HEK293 (cell line): ENCODE results near the gene HOXB7.
A peak's percentile ranks its signal among the peaks of the same experiment; 100 is the strongest.

ENCODE experiments used
- CTCF ChIA-PET: fragments of 350-600 bp; formaldehyde crosslinking; extraction: SDS; loops from one replicate; lab custom pipeline; 2021; ENCODE audit warnings: antibody characterized with exemption; lab: Yijun Ruan, JAX
- POLR2A ChIA-PET: fragments of 300-600 bp; formaldehyde crosslinking; extraction: SDS; loops from one replicate; lab custom pipeline; 2020; ENCODE audit warnings: antibody characterized with exemption, inconsistent platforms; lab: Yijun Ruan, JAX
- H3K27ac ChIP-seq: fragments of 200-500 bp; sonication (Bioruptor generic); 2 replicates; pipeline ENCODE4 v1.5.1; 2014; ENCODE audit warnings: low read depth, low read length, control low read depth, inconsistent platforms; ENCODE audit errors: extremely low read depth
- H3K36me3 ChIP-seq, 2 experiments: fragments of 200-500 bp in 1 of 2; sonication (Bioruptor generic) in 1 of 2; 1 replicate in 1 of 2; 2 replicates in 1 of 2; pipeline ENCODE4 v1.5.1; 2014 to 2017; ENCODE audit warnings: inconsistent platforms in 2 of 2, low read length in 2 of 2; ENCODE audit not compliant: control insufficient read depth in 2 of 2, insufficient read depth in 1 of 2
- H3K4me1 ChIP-seq: fragments of 200-500 bp; sonication (Bioruptor generic); 2 replicates; pipeline ENCODE4 v1.5.1; 2014; ENCODE audit warnings: mild to moderate bottlenecking, low read length, inconsistent platforms; ENCODE audit not compliant: control insufficient read depth, insufficient read depth
- H3K4me3 ChIP-seq: 2 replicates; pipeline ENCODE4 v1.5.1; 2011; ENCODE audit warnings: low read depth, mild to moderate bottlenecking, control low read depth, low read length, moderate library complexity
- H3K9me3 ChIP-seq: fragments of 200-500 bp; sonication (Bioruptor generic); 2 replicates; pipeline ENCODE4 v1.5.1; 2014; ENCODE audit warnings: low read depth, low read length, inconsistent platforms; ENCODE audit not compliant: control insufficient read depth, insufficient read depth
- GFI1B ChIP-seq: fragments of 450-650 bp; formaldehyde crosslinking; IDR thresholded peaks from 2 replicates; pipeline ENCODE4 v1.5.1; 2016; ENCODE audit warnings: missing biosample characterization, missing genetic modification characterization
- KLF10 ChIP-seq: fragments of 450-650 bp; IDR thresholded peaks from 2 replicates; pipeline ENCODE4 v1.5.1; 2018; ENCODE audit warnings: missing biosample characterization, mild to moderate bottlenecking, missing genetic modification characterization
- KLF7 ChIP-seq: fragments of 450-650 bp; formaldehyde crosslinking; IDR thresholded peaks from 2 replicates; pipeline ENCODE4 v1.5.1; 2016; ENCODE audit warnings: missing biosample characterization, missing genetic modification characterization, borderline replicate concordance
- PBX3 ChIP-seq: sonication (generic); formaldehyde crosslinking; IDR thresholded peaks from 2 replicates; pipeline ENCODE4 v1.8.1; 2022; ENCODE audit warnings: mild to moderate bottlenecking, moderate library complexity, missing genetic modification reagents
- YY2 ChIP-seq: fragments of 450-650 bp; formaldehyde crosslinking; IDR thresholded peaks from 2 replicates; pipeline ENCODE4 v1.5.1; 2016; ENCODE audit warnings: missing biosample characterization, missing genetic modification characterization
- ZBTB10 ChIP-seq: fragments of 450-650 bp; formaldehyde crosslinking; IDR thresholded peaks from 2 replicates; pipeline ENCODE4 v1.5.1; 2016; ENCODE audit warnings: missing biosample characterization, missing genetic modification characterization
- ZBTB7A ChIP-seq: fragments of 450-650 bp; formaldehyde crosslinking; IDR thresholded peaks from 2 replicates; pipeline ENCODE4 v1.5.1; 2016; ENCODE audit warnings: low read depth, missing biosample characterization, missing genetic modification characterization
- ZBTB8A ChIP-seq: fragments of 450-650 bp; formaldehyde crosslinking; IDR thresholded peaks from 2 replicates; pipeline ENCODE4 v1.5.1; 2016; ENCODE audit warnings: missing biosample characterization, missing genetic modification characterization
- ZFHX2 ChIP-seq: fragments of 450-650 bp; formaldehyde crosslinking; conservative IDR thresholded peaks from 2 replicates; pipeline ENCODE4 v1.5.1; 2016; ENCODE audit warnings: missing biosample characterization, missing genetic modification characterization
- ZNF18 ChIP-seq: fragments of 450-650 bp; formaldehyde crosslinking; IDR thresholded peaks from 2 replicates; pipeline ENCODE4 v1.5.1; 2016; ENCODE audit warnings: missing biosample characterization, missing genetic modification characterization
- ZNF24 ChIP-seq: fragments of 450-650 bp; formaldehyde crosslinking; IDR thresholded peaks from 2 replicates; pipeline ENCODE4 v1.5.1; 2016; ENCODE audit warnings: missing biosample characterization, missing genetic modification characterization
- ZNF280D ChIP-seq: fragments of 450-650 bp; formaldehyde crosslinking; IDR thresholded peaks from 2 replicates; pipeline ENCODE4 v1.5.1; 2016; ENCODE audit warnings: missing biosample characterization, missing genetic modification characterization
- ZNF335 ChIP-seq: fragments of 450-650 bp; formaldehyde crosslinking; conservative IDR thresholded peaks from 2 replicates; pipeline ENCODE4 v1.5.1; 2016; ENCODE audit warnings: missing biosample characterization, missing genetic modification characterization
- ZNF394 ChIP-seq: fragments of 450-650 bp; formaldehyde crosslinking; IDR thresholded peaks from 2 replicates; pipeline ENCODE4 v1.5.1; 2016; ENCODE audit warnings: missing biosample characterization, missing genetic modification characterization, mild to moderate bottlenecking, moderate library complexity, borderline replicate concordance
- ZNF426 ChIP-seq: fragments of 450-650 bp; formaldehyde crosslinking; IDR thresholded peaks from 2 replicates; pipeline ENCODE4 v1.5.1; 2017; ENCODE audit warnings: missing biosample characterization, missing genetic modification characterization, mild to moderate bottlenecking, inconsistent platforms, moderate library complexity
- ZNF433 ChIP-seq: fragments of 450-650 bp; formaldehyde crosslinking; IDR thresholded peaks from 2 replicates; pipeline ENCODE4 v1.5.1; 2016; ENCODE audit warnings: missing biosample characterization, missing genetic modification characterization, low read depth
- ZNF600 ChIP-seq: fragments of 450-650 bp; formaldehyde crosslinking; IDR thresholded peaks from 2 replicates; pipeline ENCODE4 v1.5.1; 2016; ENCODE audit warnings: missing biosample characterization, missing genetic modification characterization
- ZNF624 ChIP-seq: fragments of 450-650 bp; formaldehyde crosslinking; IDR thresholded peaks from 2 replicates; pipeline ENCODE4 v1.5.1; 2017; ENCODE audit warnings: missing biosample characterization, missing genetic modification characterization
- ZNF747 ChIP-seq: fragments of 450-650 bp; formaldehyde crosslinking; IDR thresholded peaks from 2 replicates; pipeline ENCODE4 v1.5.1; 2016; ENCODE audit warnings: missing biosample characterization, missing genetic modification characterization
- ZNF785 ChIP-seq: fragments of 450-650 bp; formaldehyde crosslinking; IDR thresholded peaks from 2 replicates; pipeline ENCODE4 v1.5.1; 2016; ENCODE audit warnings: missing biosample characterization, missing genetic modification characterization

The HOXB7 gene

GRCh38 chr17:48608494-48608834 lies 2.4 kb downstream of the HOXB7 start:
- CTCF ChIA-PET, result interaction anchor here (0.6 to 2.4 kb wide), 8 partner anchors 10 to 633 kb away, joined by 3 to 12 read pairs (median 3); no protein-coding TSS in a partner anchor
- peaks cover 26% of the 10 kb centered on the region for H3K4me1 ChIP-seq
- TF ChIP-seq ZBTB8A (tag by site-specific recombination), result peak; percentile 34; the same call in 1 of the 2 replicates
- no peak for TF ChIP-seq KLF10
- no peak overlapping the region for H3K27ac ChIP-seq
- no peaks in the 10 kb centered on the region for H3K9me3 ChIP-seq
- no peak overlapping the region for H3K4me3 ChIP-seq
- POLR2A ChIA-PET, result interaction anchor here (1.2 to 2.4 kb wide), 2 partner anchors 7 to 560 kb away, joined by 3 to 8 read pairs; no protein-coding TSS in a partner anchor
- H3K36me3 ChIP-seq, result peaks cover 7 to 15% of the 10 kb centered on the region in 2 experiments

GRCh38 chr17:48606892-48607614 lies 3.8 kb downstream of the HOXB7 start:
- POLR2A ChIA-PET, result interaction anchor here (1.1 kb wide), 1 partner anchor 19 kb away, joined by 6 read pairs; the partner anchor contains the start of gene HOXB9
- Histone ChIP-seq H3K27ac (peak overlapping the region; percentile 17; the same call in 1 of the 2 replicates), H3K36me3 (peaks cover 7 to 15% of the 10 kb centered on the region in 2 experiments), H3K9me3 (no peaks in the 10 kb centered on the region), H3K4me3 (no peak overlapping the region), H3K4me1 (peaks cover 24% of the 10 kb centered on the region)
- CTCF ChIA-PET, result interaction anchor here (0.6 to 2.0 kb wide), 2 partner anchors 265 to 271 kb away, joined by 3 to 4 read pairs; no protein-coding TSS in a partner anchor
- TF ChIP-seq ZNF280D (tag by site-specific recombination) (no peak), ZNF394 (no peak), ZNF624 (no peak), ZBTB10 (peak; percentile 62; the same call in 1 of the 2 replicates), ZNF433 (tag by site-specific recombination) (no peak), ZBTB7A (tag by site-specific recombination) (no peak), ZNF24 (tag by site-specific recombination) (no peak), ZFHX2 (tag by site-specific recombination) (no peak)
- TF ChIP-seq, all 188 proteins: peak for 1

- Histone ChIP-seq H3K4me1 (peaks cover 29% of the 10 kb centered on the region), H3K4me3 (no peak overlapping the region), H3K9me3 (no peaks in the 10 kb centered on the region), H3K36me3 (peaks cover 7 to 15% of the 10 kb centered on the region in 2 experiments), H3K27ac (peak overlapping the region; percentile 86; the same call in 1 of the 2 replicates)
- ChIA-PET POLR2A (no interaction called here), CTCF (interaction anchor here (0.6 to 2.0 kb wide), 2 partner anchors 270 to 280 kb away, joined by 3 to 4 read pairs; no protein-coding TSS in a partner anchor)
- TF ChIP-seq GFI1B (tag by site-specific recombination), result no peak
- no peak for TF ChIP-seq ZNF624
- no peak for TF ChIP-seq ZNF785 (tag by site-specific recombination)
- 0 out of 2 replicates have a peak, but pooled peaks have one; percentile 18 for TF ChIP-seq ZBTB8A (tag by site-specific recombination)
- TF ChIP-seq ZNF747 (tag by site-specific recombination), result no peak
- TF ChIP-seq ZNF426 (tag by site-specific recombination), result no peak
- peak; percentile 87 for TF ChIP-seq ZNF18 (tag by site-specific recombination)
- no peak for TF ChIP-seq ZNF335
- no peak for TF ChIP-seq KLF7
- no peak for TF ChIP-seq PBX3
- TF ChIP-seq ZNF600 (tag by site-specific recombination), result peak; percentile 50; the same call in 1 of the 2 replicates
- no peak for TF ChIP-seq YY2 (tag by site-specific recombination)
Measured at GRCh38 chr17:48605991-48606891, 4.6 kb downstream of the HOXB7 start.
